Gastroesophageal sphincter (tissue), 3 donors: ENCODE data around the gene TRIP12.
"Not testable (repeated sequence)": the region's sequence is repeated elsewhere in the genome, so short reads cannot be mapped to it uniquely, and the experiment has no call there.

Experiments used
- EP300 ChIP-seq: sonication (generic); formaldehyde crosslinking; IDR thresholded peaks from one replicate; pipeline ENCODE4 v1.6.1; 2017; ENCODE audit warnings: antibody characterized with exemption, mild to moderate bottlenecking
- POLR2A ChIP-seq, 2 donors: fragments of 450-650 bp; IDR thresholded peaks; one replicate each; pipeline ENCODE4 v1.6.1; 2017; ENCODE audit warnings: antibody characterized with exemption in 2 of 2, mild to moderate bottlenecking in 2 of 2, moderate library complexity in 1 of 2
- TF ChIP-seq, protein P1 (sequence below), 4 experiments: fragments of 200-600 bp in 2 of 4; fragments of 450-650 bp in 2 of 4; sonication (generic) in 1 of 4; IDR thresholded peaks; one replicate each; pipeline ENCODE4 v1.5.1; 2017 to 2019; ENCODE audit warnings: antibody characterized with exemption in 4 of 4, mild to moderate bottlenecking in 2 of 4, moderate library complexity in 2 of 4

DNA sequence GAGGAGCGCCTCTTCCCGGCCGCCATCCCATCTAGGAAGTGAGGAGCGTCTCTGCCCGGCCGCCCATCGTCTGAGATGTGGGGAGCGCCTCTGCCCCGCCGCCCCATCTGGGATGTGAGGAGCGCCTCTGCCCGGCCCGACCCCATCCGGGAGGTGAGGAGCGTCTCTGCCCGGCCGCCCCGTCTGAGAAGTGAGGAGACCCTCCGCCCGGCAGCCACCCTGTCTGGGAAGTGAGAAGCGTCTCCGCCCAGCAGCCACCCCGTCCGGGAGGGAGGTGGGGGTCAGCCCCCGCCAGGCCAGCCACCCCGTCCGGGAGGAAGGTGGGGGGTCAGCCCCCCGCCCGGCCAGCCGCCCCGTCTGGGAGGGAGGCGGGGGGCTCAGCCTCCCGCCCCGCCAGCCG lies 179.1 kb downstream of the TRIP12 start:
- TF ChIP-seq, protein P1, sequence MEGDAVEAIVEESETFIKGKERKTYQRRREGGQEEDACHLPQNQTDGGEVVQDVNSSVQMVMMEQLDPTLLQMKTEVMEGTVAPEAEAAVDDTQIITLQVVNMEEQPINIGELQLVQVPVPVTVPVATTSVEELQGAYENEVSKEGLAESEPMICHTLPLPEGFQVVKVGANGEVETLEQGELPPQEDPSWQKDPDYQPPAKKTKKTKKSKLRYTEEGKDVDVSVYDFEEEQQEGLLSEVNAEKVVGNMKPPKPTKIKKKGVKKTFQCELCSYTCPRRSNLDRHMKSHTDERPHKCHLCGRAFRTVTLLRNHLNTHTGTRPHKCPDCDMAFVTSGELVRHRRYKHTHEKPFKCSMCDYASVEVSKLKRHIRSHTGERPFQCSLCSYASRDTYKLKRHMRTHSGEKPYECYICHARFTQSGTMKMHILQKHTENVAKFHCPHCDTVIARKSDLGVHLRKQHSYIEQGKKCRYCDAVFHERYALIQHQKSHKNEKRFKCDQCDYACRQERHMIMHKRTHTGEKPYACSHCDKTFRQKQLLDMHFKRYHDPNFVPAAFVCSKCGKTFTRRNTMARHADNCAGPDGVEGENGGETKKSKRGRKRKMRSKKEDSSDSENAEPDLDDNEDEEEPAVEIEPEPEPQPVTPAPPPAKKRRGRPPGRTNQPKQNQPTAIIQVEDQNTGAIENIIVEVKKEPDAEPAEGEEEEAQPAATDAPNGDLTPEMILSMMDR (IDR thresholded peaks at IDR 0.05): not testable (repeated sequence)
- not testable (repeated sequence) for TF ChIP-seq EP300; POLR2A (IDR thresholded peaks at IDR 0.05)
